Progenitor cell of endocrine pancreas (in vitro differentiated cells): ENCODE data around the gene PPP6R3. TPM values are rescaled to one million over a fixed set of nuclear protein-coding genes. Genes with fewer than 3 reads are reported as not detected.
A peak's percentile ranks its signal among the peaks of the same experiment; 100 is the strongest.

Experiments used
- DNase-seq: peaks from one replicate; pipeline ENCODE4 v3.0.0; 2021; ENCODE audit warnings: low spot score; ENCODE audit not compliant: unreplicated experiment
- H3K27ac Mint-ChIP-seq: 2 replicates; pipeline ENCODE4 v1.8.0; 2021; ENCODE audit warnings: mild to moderate bottlenecking, moderate library complexity, mixed read lengths
- H3K27me3 Mint-ChIP-seq: 2 replicates; pipeline ENCODE4 v1.8.0; 2021; ENCODE audit warnings: mixed read lengths
- H3K36me3 Mint-ChIP-seq: 2 replicates; pipeline ENCODE4 v1.8.0; 2022; ENCODE audit warnings: mixed read lengths; ENCODE audit not compliant: insufficient read depth
- H3K4me1 Mint-ChIP-seq: 2 replicates; pipeline ENCODE4 v1.8.0; 2021; ENCODE audit warnings: low read depth, mixed read lengths
- H3K4me3 Mint-ChIP-seq: 2 replicates; pipeline ENCODE4 v1.8.0; 2021; ENCODE audit warnings: low read depth, mild to moderate bottlenecking, moderate library complexity, mixed read lengths
- H3K9me3 Mint-ChIP-seq: 2 replicates; pipeline ENCODE4 v1.8.0; 2021; ENCODE audit warnings: low read depth, mixed read lengths
- total RNA-seq: library from RNA; stranded (reverse); gene quantifications from 2 replicates; pipeline ENCODE4 v1.2.1, GENCODE V29; 2021
- TF ChIP-seq, protein P1 (sequence below): fragments of 200-600 bp; sonication (generic); IDR thresholded peaks from one replicate; pipeline ENCODE4 v1.5.0; 2021; ENCODE audit warnings: antibody characterized with exemption, mild to moderate bottlenecking; ENCODE audit not compliant: unreplicated experiment

Gene PPP6R3
- total RNA-seq, 1 donor from 2014 or later = 124 TPM

DNA sequence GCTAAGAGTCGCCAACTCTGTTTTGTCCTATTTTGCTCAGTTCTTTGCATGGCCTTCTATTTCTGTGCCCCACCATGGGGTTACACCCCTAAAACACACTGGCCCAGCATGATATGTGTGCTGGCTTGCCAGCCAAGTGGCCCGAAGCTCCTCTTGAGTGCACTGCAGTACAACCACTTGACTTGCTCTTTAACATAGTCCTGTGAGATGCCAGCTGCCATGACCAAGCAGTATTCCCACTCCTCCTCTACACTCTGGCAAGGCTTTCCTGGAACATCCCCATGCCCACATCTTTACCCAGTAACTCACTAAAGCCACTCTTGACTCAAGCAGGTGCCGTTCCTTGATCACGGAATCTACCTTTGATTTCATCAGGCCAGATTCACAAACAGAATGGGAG, 120.9 kb downstream of the PPP6R3 start:
- Mint-ChIP-seq H3K4me3 (no peak overlapping the region), H3K27ac (no peak overlapping the region), H3K9me3 (no peaks in the 10 kb centered on the region), H3K27me3 (no peaks in the 10 kb centered on the region), H3K4me1 (no peaks in the 10 kb centered on the region), H3K36me3 (peaks cover 29% of the 10 kb centered on the region)
- TF ChIP-seq, protein P1, sequence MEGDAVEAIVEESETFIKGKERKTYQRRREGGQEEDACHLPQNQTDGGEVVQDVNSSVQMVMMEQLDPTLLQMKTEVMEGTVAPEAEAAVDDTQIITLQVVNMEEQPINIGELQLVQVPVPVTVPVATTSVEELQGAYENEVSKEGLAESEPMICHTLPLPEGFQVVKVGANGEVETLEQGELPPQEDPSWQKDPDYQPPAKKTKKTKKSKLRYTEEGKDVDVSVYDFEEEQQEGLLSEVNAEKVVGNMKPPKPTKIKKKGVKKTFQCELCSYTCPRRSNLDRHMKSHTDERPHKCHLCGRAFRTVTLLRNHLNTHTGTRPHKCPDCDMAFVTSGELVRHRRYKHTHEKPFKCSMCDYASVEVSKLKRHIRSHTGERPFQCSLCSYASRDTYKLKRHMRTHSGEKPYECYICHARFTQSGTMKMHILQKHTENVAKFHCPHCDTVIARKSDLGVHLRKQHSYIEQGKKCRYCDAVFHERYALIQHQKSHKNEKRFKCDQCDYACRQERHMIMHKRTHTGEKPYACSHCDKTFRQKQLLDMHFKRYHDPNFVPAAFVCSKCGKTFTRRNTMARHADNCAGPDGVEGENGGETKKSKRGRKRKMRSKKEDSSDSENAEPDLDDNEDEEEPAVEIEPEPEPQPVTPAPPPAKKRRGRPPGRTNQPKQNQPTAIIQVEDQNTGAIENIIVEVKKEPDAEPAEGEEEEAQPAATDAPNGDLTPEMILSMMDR = no peak
- DNase-seq = no peak

DNA sequence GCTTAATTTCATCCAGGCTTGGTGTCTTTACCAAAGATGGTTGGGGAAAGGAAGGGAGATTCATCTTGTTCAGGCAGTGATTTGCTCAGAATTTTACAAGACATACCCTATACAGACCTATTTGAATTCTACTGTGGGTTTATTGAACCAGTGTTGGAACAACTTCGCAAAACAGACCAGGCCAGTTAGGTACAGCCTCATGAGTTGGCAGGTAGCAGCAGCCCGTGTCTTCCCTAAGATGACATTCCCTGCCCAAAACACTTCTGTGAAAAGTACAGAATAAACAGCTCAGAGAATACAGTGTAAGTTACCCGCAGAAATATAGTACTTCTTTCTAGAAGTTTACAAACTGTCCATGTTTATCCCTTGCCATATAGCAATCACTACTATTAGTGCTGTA, 121.3 kb downstream of the PPP6R3 start:
- Mint-ChIP-seq H3K27ac (no peak overlapping the region), H3K36me3 (peaks cover 26% of the 10 kb centered on the region), H3K4me3 (no peak overlapping the region), H3K4me1 (no peaks in the 10 kb centered on the region), H3K27me3 (no peaks in the 10 kb centered on the region), H3K9me3 (no peaks in the 10 kb centered on the region)
- TF ChIP-seq, protein P1 = no peak
- DNase-seq = no peak

DNA sequence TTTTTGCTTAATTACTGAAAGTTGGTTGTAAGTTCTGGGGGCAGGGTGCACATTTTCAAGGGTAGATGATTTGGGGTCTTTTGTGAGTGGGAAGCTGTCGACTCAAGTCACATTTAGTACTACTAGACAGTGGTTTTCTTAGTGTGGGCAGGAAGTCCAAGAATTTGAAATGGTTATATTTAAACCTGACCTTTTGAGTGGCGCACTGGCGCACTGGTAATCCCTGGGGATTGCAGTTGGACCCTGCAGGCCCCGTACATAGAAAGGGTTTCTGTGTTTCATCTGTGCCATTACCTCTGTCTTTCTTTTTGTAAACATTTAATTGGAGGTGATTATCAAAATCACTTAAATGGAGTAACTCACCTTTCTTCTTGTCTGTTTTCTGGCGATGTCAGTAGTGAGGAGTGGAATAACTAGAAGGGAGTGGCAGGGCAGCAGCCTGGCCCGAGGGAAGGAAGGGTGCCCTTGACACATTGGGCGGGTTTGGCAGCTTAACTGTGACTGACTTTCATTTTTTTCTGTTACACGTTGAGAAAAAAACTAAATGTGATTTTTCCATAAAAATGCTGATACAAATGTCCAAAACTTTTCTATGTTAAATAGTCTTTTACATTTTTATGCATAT, 122.0 kb downstream of the PPP6R3 start:
- Mint-ChIP-seq H3K4me1 (no peaks in the 10 kb centered on the region), H3K9me3 (no peaks in the 10 kb centered on the region), H3K27ac (no peak overlapping the region), H3K27me3 (no peaks in the 10 kb centered on the region), H3K4me3 (no peak overlapping the region), H3K36me3 (peaks cover 26% of the 10 kb centered on the region)
- no peak for DNase-seq
- TF ChIP-seq, protein P1 = no peak

DNA sequence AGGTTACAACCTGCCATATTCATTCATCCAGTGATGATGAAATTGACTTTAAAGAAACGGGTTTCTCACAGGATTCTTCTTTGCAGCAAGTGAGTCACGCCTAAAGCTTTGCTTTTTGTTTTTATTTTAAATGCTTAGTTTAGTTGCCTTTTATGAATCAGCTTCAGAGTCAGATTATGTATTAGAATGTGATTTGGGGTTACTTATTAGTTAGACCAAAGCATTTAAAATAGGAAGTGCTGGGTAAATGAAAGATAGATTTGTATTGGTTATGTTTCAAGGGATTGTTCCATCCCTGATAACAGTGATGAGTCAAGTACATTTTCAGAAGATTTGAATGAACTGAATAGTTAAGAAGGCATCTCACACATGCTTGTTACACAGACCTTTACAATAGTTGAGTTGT, 122.5 kb downstream of the PPP6R3 start:
- Mint-ChIP-seq H3K27me3 (no peaks in the 10 kb centered on the region), H3K36me3 (peaks cover 27% of the 10 kb centered on the region), H3K4me3 (no peak overlapping the region), H3K27ac (no peak overlapping the region), H3K9me3 (no peaks in the 10 kb centered on the region), H3K4me1 (no peaks in the 10 kb centered on the region)
- no peak for DNase-seq
- TF ChIP-seq, protein P1 = no peak

DNA sequence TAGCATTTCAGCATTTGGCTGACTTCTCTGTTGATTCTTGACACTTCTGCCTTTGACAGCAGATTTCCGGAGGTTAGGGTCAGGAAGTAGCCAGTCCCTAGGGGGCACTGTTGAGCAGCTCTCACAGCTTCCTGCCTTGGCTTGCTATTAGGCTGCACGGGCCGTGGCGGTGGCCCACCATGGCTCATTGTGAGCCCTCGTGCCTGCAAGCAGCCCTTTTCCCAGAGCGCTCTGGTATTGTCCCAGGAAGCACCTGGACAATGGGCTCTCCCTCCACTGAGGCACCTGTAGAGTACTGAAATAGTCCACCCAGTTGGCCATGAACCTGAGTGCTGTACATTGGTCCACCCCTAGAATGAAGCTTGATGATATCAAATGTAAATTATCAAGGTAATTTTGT, 123.5 kb downstream of the PPP6R3 start:
- DNase-seq = peak; percentile 25
- Mint-ChIP-seq H3K9me3 (no peaks in the 10 kb centered on the region), H3K27ac (no peak overlapping the region), H3K4me3 (no peak overlapping the region), H3K4me1 (no peaks in the 10 kb centered on the region), H3K36me3 (peaks cover 25% of the 10 kb centered on the region), H3K27me3 (no peaks in the 10 kb centered on the region)
- TF ChIP-seq, protein P1 = peak; percentile 59
